Thoracic aorta (tissue), 2 donors: ENCODE measurements around the gene GSG1L2. TPM values are rescaled to one million over a fixed set of nuclear protein-coding genes. Genes with fewer than 3 reads are reported as not detected.

Source experiments
- ATAC-seq: fragments of 150-250 bp; one replicate; pipeline ENCODE4 v1.8.0; 2017; ENCODE audit warnings: low read depth; ENCODE audit not compliant: insufficient number of reproducible peaks, low FRiP score
- DNase-seq: peaks from one replicate; pipeline ENCODE4 v3.0.0-alpha.2; 2020; ENCODE audit warnings: low spot score
- H3K27ac ChIP-seq, 2 donors: fragments of 200-600 bp; sonication (generic); 1 replicate in 1 of 2; 2 replicates in 1 of 2; pipeline ENCODE4 v1.5.1; 2016; ENCODE audit warnings: mild to moderate bottlenecking in 2 of 2, moderate library complexity in 2 of 2
- H3K27me3 ChIP-seq: fragments of 200-600 bp; sonication (generic); replicated peaks from 2 replicates; pipeline ENCODE4 v1.6.0; 2016; ENCODE audit warnings: mild to moderate bottlenecking; ENCODE audit not compliant: insufficient read depth
- H3K36me3 ChIP-seq: fragments of 200-600 bp; sonication (generic); one replicate; pipeline ENCODE4 v1.5.1; 2016
- H3K4me1 ChIP-seq, 2 donors: fragments of 200-600 bp; sonication (generic); 1 replicate in 1 of 2; 2 replicates in 1 of 2; pipeline versions ENCODE4 v1.5.1 to v1.6.0; 2016; ENCODE audit warnings: low read depth in 2 of 2, mild to moderate bottlenecking in 1 of 2; ENCODE audit not compliant: control insufficient read depth in 1 of 2
- H3K4me3 ChIP-seq: fragments of 200-600 bp; sonication (generic); 2 replicates; pipeline ENCODE4 v1.5.1; 2016; ENCODE audit warnings: mild to moderate bottlenecking
- H3K9me3 ChIP-seq: fragments of 200-600 bp; sonication (generic); 2 replicates; pipeline ENCODE4 v1.5.1; 2016
- total RNA-seq, 2 donors: library from RNA; depleted of rRNA; stranded (reverse); fragments of >200 nt; gene quantifications; one replicate each; pipeline versions ENCODE4 v1.1.0 to v1.2.3, GENCODE V29; 2016
- TF ChIP-seq, protein P1 (sequence below): fragments of 200-600 bp; sonication (generic); IDR thresholded peaks from one replicate; pipeline ENCODE4 v1.5.1; 2019; ENCODE audit warnings: antibody characterized with exemption

GSG1L2 gene
- total RNA-seq, 2 donors from 2014 or later, result not detected

DNA sequence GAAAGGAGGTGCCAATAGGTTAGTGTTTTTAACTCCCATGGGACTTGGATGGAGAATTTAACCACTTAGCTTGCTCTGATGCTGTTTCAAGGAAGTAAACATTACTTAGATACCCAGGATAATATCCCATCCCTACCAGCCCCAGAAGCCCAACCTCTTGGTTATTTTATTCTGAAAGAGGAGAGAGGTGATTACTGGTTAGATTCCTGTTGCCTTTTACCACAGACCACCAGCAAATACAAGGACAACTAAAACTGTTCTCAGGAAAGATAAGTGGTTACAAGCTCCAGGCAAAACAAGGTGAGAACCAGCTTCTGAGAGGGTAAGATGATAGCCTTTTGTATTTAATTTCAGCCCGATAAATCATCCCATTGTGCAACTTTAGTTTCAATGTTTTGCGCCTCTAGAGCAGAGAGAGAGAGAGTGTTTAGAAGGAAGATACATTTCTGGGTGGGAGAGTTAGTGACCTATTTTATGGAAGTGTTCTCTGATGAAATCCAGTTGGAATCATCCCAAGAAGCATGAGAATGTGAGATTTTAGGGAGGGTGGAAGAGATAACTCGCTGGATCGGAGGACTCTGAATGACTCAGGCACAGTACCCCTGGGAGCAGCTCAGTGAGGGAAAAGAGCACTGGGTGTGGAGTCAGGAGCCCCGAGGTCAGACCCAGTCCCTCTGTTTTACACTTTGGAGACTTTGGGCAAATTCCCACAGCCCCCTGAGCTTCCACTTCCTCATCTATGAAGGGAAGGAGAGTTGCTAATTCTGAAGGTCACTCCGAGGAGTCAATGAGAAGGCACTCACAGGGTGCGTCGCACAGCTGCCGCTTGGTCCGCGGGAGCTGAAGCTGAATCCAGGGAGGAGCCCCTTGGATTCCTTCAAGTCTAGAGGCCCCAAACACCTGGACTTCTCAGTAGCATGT lies 15.9 kb upstream of the GSG1L2 start:
- no peak overlapping the region for H3K4me3 ChIP-seq

DNA sequence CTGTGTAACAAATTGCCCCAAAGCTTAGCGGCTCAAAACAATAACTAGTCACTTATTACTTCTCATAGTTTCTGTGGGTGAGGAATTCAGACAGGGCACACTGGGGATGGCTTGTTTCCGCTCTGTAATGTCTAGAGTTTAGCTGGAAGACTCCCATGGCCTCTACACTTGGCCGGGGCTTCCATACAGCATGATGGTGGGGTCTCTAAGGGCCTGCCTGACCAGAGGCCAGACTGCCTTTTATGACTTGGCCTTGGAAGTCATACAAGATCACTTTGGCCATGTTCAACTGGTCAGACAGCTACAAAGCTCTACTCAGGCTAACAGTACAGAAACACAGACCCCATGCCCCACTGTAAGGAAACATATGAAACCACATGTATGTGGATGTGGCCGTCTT lies 12.0 kb upstream of the GSG1L2 start:
- Histone ChIP-seq H3K9me3 (no peaks in the 10 kb centered on the region), H3K4me3 (no peak overlapping the region), H3K36me3 (no peaks in the 10 kb centered on the region), H3K27ac (no peak overlapping the region), H3K4me1 (no peaks in the 10 kb centered on the region), H3K27me3 (no peaks in the 10 kb centered on the region)
- DNase-seq, result no peak
- TF ChIP-seq, protein P1, sequence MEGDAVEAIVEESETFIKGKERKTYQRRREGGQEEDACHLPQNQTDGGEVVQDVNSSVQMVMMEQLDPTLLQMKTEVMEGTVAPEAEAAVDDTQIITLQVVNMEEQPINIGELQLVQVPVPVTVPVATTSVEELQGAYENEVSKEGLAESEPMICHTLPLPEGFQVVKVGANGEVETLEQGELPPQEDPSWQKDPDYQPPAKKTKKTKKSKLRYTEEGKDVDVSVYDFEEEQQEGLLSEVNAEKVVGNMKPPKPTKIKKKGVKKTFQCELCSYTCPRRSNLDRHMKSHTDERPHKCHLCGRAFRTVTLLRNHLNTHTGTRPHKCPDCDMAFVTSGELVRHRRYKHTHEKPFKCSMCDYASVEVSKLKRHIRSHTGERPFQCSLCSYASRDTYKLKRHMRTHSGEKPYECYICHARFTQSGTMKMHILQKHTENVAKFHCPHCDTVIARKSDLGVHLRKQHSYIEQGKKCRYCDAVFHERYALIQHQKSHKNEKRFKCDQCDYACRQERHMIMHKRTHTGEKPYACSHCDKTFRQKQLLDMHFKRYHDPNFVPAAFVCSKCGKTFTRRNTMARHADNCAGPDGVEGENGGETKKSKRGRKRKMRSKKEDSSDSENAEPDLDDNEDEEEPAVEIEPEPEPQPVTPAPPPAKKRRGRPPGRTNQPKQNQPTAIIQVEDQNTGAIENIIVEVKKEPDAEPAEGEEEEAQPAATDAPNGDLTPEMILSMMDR, result no peak
- no peak for ATAC-seq

More for the DNA sequence above, 15.9 kb upstream of the GSG1L2 start:
- Histone ChIP-seq H3K9me3 (no peaks in the 10 kb centered on the region), H3K27ac (no peak overlapping the region), H3K36me3 (no peaks in the 10 kb centered on the region), H3K4me1 (peaks cover 0 to 15% of the 10 kb centered on the region in 2 donors), H3K27me3 (no peaks in the 10 kb centered on the region)
- ATAC-seq (no peak), DNase-seq (no peak)
- TF ChIP-seq, protein P1, result no peak

DNA sequence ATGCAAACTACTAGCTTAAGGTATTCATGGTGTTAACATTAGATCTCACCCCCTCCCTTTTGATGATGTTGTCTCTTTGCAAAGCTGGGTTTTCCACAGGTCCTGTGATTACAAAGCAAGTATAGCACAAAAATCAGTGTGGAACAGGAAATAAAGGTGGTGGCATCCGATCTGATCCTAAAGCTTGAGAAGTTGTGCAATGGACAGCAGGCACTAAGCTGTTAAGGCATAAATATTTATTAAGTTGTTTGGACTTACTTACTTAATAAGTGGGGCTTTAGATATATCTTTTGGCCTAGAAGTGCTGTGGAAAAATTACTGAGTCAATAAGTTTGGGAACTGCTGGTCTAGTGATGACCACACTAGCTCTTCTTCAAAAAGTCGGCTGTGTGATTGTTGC lies 8.8 kb upstream of the GSG1L2 start:
- H3K27ac ChIP-seq, result no peak overlapping the region
- H3K27me3 ChIP-seq, result no peaks in the 10 kb centered on the region
- H3K9me3 ChIP-seq, result no peaks in the 10 kb centered on the region
- ATAC-seq, result no peak
- TF ChIP-seq, protein P1, result no peak
- no peaks in the 10 kb centered on the region for H3K4me1 ChIP-seq
- H3K36me3 ChIP-seq, result no peaks in the 10 kb centered on the region
- no peak overlapping the region for H3K4me3 ChIP-seq
- DNase-seq, result no peak

DNA sequence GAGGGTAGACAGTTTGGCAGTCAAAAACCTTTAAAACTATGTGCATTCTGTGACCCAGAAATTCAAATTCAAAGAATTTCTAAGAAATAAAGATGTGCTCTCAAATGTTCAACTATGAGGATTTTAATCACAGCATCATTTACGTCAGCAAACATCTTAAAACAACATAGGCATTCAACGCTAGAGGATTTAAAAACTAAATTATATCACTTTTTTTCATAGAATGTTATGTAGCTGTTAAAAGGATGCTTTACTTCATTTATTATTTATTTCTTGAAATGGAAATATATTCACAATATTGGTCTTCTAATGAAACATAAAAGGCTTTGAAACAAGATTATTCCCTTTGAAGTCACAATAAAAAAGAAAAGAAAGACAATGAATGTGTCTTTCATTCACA lies 7.5 kb upstream of the GSG1L2 start:
- Histone ChIP-seq H3K27ac (no peak overlapping the region), H3K4me1 (no peaks in the 10 kb centered on the region), H3K36me3 (no peaks in the 10 kb centered on the region), H3K27me3 (no peaks in the 10 kb centered on the region), H3K9me3 (no peaks in the 10 kb centered on the region), H3K4me3 (no peak overlapping the region)
- TF ChIP-seq, protein P1, result no peak
- no peak for DNase-seq
- ATAC-seq, result no peak

DNA sequence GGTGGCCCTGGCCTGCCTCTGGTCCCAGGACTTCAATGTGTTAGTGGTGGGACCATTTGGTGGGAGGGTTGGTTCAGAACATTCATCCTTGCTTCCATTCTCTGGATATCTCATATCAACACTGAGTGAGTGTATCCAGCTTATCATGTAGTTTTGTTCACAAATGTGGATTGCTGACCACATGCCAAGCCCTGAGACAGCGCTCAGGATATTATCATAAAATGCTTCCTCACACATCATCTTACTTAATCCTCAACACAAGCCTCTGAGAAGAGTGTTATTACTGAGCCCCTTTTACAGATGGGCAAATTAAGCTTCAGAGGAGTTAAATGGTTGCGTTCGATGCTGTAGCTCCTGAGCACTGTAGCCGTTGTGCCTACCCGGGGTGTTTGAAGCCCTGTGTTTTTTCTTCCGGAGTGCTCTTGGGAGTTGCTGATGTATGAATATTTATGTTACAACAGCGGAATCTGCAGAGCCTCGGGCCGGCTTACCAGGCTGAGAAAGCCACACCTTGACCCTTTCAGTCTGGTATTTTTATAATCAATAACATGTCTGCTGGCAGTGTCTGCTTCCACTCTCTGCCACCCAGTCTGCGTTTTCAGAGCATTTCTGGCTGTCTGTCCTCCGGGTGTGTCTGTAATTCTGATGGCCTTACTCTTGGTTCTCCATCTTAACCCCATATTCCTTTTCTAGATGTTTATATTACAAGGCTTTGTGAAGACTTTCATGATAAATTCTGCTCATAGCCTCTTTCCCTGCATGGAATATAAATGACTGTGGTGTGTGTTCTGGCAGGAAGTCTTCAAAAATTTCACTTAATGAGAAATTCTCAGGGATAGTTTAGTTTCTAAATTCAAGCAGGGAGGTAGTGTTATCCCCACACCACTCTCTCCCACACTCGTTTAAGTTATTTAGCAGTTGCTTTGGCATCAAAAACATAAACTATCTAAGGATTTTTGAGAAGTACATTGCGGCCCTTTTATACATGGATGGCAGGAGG lies 6.7 kb upstream of the GSG1L2 start:
- TF ChIP-seq, protein P1, result no peak
- Histone ChIP-seq H3K4me3 (no peak overlapping the region), H3K27ac (no peak overlapping the region)

More for the DNA sequence above, 6.7 kb upstream of the GSG1L2 start:
- ATAC-seq (no peak), DNase-seq (no peak)
- H3K9me3 ChIP-seq, result no peaks in the 10 kb centered on the region
- no peaks in the 10 kb centered on the region for H3K4me1 ChIP-seq
- H3K36me3 ChIP-seq, result no peaks in the 10 kb centered on the region
- no peaks in the 10 kb centered on the region for H3K27me3 ChIP-seq
